ENCODE measurements around the gene SRMS.

DNA sequence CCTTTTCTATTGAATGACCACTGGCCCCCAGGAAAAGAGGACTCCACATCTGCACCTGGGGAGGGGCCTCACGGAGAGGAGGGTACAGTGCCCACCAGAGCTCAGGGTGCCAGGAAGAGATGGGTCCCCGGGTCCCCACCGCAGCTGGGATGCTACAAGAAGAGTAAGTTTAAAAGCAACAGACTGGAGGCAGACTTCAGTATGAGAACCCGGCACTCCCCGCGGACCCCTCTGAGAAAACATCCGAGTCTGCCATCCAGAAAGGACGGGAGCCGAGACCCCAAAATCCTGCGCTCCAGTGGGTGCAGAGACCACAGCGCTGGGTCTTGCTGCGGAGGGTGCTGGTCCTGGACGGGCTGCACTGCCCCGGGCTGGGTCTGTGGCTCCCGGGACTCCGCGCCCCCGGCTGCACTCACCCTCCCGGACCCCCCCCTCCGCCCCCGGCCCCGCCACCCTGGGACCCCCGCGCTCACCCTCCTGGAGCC is 26.1 kb upstream of the SRMS start:
- TF ChIP-seq POLR2A (IDR thresholded peaks at IDR 0.05): no peak
- TF ChIP-seq POLR2AphosphoS5 (IDR thresholded peaks at IDR 0.05): no peak
- TF ChIP-seq, protein P1, sequence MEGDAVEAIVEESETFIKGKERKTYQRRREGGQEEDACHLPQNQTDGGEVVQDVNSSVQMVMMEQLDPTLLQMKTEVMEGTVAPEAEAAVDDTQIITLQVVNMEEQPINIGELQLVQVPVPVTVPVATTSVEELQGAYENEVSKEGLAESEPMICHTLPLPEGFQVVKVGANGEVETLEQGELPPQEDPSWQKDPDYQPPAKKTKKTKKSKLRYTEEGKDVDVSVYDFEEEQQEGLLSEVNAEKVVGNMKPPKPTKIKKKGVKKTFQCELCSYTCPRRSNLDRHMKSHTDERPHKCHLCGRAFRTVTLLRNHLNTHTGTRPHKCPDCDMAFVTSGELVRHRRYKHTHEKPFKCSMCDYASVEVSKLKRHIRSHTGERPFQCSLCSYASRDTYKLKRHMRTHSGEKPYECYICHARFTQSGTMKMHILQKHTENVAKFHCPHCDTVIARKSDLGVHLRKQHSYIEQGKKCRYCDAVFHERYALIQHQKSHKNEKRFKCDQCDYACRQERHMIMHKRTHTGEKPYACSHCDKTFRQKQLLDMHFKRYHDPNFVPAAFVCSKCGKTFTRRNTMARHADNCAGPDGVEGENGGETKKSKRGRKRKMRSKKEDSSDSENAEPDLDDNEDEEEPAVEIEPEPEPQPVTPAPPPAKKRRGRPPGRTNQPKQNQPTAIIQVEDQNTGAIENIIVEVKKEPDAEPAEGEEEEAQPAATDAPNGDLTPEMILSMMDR (IDR thresholded peaks at IDR 0.05 in 8 of 11, conservative IDR thresholded peaks at IDR 0.05 in 3 of 11): no peak

Data from spleen (tissue), 7 donors.